ENCODE data around the gene CTNNBIP1.
A peak's percentile ranks its signal among the peaks of the same experiment; 100 is the strongest.

Gene CTNNBIP1

GRCh38 chr1:9863371-9863770, 46.7 kb downstream of the CTNNBIP1 start:
- Histone ChIP-seq H3K27ac (peak overlapping the region in 3 of 21 experiments; percentile 12 to 59 (median 28)), H3K4me3 (no peak overlapping the region)

- Histone ChIP-seq H3K27ac (no peak overlapping the region), H3K4me3 (no peak overlapping the region)
Measured at GRCh38 chr1:9861360-9861759, 48.7 kb downstream of the CTNNBIP1 start.

GRCh38 chr1:9860887-9861286, 49.2 kb downstream of the CTNNBIP1 start:
- Histone ChIP-seq H3K4me3 (no peak overlapping the region), H3K27ac (no peak overlapping the region)

DNA sequence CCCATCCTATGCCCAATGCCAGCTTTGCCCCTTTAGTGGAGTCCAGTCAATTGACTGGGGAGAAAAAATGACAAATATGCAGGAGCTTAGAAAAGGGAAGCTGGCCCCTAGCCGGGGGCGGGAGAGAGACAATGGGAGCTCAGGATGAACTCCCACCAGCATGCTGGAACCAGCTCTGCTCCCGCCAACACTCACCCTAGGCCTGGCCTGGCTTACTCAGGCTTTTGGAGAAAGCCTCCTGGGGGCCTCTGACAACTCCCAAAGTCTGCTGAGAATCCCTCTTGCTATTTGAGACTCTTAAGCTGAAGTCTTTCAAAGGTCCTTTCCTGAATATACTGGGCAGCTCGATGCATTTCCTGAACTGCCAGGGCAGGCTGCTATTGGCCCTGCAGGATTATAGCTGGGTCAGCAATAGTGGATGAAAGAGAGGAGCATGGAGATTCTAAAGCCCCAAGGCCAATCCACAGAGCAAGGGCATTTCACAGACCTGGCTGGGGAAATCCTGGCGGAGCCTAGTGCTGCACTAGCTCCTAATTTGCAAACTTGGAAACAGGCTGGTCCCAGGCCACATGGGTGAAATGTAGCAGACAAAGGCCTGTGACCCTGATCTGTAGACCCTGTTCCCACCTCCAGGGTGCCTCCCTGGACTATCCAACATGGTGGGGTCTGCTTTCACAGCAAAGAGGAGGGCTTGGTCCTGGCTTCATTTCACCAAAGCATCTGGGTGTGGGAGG, 50.6 kb downstream of the CTNNBIP1 start:
- H3K27ac ChIP-seq: peak overlapping the region in 1 of 21 experiments; percentile 20

GRCh38 chr1:9858293-9859035, 51.6 kb downstream of the CTNNBIP1 start:
- H3K27ac ChIP-seq: peak overlapping the region in 1 of 21 experiments; percentile 20
- no peak overlapping the region for H3K4me3 ChIP-seq

More for the DNA sequence above, 50.6 kb downstream of the CTNNBIP1 start:
- no peak overlapping the region for H3K4me3 ChIP-seq

DNA sequence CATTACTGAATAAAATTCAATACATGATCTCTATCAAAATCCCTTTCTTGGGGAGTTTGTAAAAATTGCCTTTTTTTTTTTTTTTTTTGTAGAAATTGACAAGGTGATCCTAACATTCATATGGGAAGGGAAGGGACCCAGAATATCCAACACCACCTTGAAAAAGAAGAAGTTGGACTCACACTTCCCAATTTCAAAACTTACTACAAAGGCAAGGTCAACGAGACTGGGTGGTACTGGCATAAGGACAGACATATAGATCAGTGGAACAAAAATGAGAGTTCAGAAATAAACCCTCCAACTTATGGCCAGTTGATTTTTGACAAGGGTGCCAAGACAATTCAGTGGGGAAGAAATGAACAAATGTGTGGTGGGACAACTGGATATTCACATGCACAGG, 54.9 kb downstream of the CTNNBIP1 start:
- no peak overlapping the region for H3K27ac ChIP-seq
- H3K4me3 ChIP-seq: no peak overlapping the region

GRCh38 chr1:9853249-9853595, 56.8 kb downstream of the CTNNBIP1 start:
- Histone ChIP-seq H3K27ac (no peak overlapping the region), H3K4me3 (no peak overlapping the region)

DNA sequence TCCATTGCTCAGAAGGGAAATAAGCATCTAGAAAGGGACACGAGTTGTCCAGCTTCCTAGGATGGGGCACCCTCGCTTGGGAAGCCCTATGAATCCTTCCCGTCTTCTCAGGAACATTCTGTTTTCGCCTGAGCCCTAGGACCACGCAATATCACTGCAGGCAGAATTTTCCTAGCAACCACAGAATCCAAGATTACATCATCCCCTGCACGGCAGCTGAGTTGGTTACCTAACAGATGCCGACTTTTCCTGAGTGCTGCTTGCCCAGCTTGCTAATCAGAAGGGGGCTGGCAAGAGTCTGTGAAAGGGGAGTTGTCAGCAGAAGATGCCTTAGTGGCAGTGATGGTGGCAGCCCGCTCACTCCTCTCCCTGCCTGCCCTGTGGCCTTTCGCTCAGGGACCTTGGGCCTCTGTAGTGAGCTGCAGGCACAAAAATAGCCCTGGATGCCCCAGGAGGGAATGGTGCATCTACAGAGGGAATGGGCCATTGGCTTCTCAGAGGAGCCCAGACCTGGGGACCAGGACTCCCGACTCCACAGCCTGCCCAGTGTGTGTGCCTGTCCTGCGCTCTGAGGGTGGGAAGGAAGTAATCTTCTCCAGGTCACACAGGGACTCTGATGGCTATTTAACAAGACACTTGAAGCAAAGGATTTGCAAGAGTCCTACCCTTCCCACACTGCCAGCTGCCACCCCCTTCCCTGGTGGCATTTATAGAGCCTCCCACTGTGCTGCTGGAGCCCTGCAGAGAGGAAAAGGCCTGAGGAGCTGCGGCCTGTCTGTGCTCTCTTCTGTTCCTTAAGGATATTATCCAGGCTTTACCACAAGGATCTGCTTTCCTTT, 57.4 kb downstream of the CTNNBIP1 start:
- no peak overlapping the region for H3K27ac ChIP-seq
- H3K4me3 ChIP-seq: no peak overlapping the region

DNA sequence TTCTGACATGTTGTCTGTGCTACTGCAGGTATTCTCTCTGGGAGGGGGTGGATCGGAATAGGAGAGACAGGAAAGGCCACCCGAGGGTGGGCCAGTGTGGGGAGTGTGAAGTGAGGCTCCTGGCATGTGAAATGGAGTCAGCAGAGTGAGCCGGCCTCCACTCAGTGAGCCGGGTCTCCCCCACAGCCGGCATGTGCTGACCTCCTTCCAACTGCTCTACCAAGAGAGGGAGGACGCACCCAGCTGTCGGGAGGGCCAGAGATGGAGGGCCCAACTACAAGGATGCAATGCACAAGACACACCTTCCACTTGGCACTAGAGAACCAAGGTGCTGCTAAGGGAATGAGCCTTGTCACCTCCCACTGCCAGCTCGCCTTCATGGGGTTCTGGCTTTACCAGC, 58.1 kb downstream of the CTNNBIP1 start:
- H3K27ac ChIP-seq: no peak overlapping the region

GRCh38 chr1:9850442-9851162, 59.5 kb downstream of the CTNNBIP1 start:
- Histone ChIP-seq H3K27ac (no peak overlapping the region), H3K4me3 (no peak overlapping the region)

More for the DNA sequence above, 58.1 kb downstream of the CTNNBIP1 start:
- H3K4me3 ChIP-seq: no peak overlapping the region

DNA sequence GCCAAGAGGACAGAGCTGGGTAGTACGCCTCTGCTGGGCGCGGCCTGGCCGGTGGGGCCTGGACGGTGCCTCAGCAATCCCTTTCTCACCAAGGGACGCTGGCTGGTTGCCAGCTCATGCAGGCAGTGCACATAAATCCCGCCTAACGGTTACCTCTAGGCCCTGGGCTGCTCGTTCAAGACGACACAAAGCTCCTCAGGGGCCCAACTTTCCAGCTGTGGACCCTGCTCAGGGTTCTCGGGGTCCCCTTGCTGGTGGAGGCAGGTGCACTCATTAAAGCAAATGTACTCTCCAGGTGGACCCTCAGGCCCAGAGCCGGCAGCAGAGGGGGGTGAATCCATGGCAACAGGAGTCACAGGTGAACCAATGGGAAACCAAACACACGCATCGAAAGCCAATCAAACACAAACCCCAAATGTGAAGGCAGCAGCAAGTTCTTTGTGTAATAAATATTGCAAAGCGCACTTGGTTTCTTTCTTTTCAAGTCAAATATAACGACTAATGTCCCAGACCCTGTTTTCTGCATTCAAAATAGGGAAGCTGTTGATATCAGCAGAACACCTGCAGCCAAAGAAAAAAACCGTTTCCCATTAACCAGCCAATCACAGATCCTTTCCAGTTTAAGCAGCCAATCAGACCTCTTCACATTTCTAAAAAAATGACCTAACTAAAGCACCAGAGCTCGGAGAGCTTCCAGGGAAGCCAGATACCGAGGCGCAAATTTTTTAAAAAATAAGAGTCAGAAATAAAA, 60.2 kb downstream of the CTNNBIP1 start:
- Histone ChIP-seq H3K27ac (peak overlapping the region in 1 of 21 experiments; percentile 71), H3K4me3 (no peak overlapping the region)

- Histone ChIP-seq H3K27ac (no peak overlapping the region), H3K4me3 (no peak overlapping the region)
Measured at GRCh38 chr1:9848022-9848421, 62.0 kb downstream of the CTNNBIP1 start.

DNA sequence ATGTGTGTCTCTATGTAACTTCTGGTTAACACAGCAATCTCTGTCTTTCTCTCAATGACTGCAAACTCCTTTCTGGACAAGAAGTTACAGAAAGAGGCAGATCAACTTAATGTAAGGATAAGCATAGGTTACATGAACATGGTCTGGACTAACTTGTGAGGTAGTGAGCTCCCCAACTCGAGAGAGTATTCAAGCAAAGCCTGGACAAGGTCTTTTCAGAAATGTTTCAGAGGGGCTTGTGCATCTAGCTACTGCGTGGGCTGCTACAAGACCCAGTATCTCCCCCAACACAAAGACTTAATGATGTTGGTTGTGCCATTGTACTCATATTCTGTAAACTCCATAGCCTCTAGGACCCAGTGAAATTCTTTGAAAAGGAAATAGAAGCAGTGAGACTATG, 62.8 kb downstream of the CTNNBIP1 start:
- H3K4me3 ChIP-seq: no peak overlapping the region
- H3K27ac ChIP-seq: no peak overlapping the region

DNA sequence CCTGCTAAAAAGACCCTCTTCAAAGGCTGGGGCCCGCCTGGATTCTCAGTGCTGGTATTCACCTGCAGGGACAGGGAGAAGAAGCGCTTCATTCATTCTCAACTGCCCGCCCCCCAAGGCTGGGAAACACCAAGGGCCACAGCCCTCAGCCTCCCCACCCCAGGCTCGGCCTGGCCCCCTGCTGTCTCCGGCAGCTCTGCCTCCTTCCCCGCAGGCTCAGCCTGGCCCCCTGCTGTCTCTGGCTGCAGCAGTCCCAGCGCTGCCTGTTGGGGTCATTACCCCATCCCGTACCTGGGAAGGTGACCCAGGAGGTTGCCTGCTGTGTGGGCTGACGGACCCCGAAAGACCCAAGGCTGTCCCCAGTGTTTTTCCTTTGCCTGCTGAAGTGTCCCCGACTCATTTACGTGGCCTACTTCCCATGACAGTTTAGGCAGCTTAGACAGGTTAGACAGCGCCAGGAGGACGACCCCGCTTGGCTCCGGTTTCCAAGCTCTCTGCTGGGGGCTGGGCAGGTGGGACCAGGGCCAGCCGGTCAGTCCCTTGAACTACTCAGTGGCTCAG, 63.4 kb downstream of the CTNNBIP1 start:
- no peak overlapping the region for H3K4me3 ChIP-seq

GRCh38 chr1:9845914-9846313, 64.2 kb downstream of the CTNNBIP1 start:
- H3K27ac ChIP-seq: peak overlapping the region in 5 of 21 experiments; percentile 10 to 54 (median 31)
- H3K4me3 ChIP-seq: no peak overlapping the region

More for the DNA sequence above, 63.4 kb downstream of the CTNNBIP1 start:
- peak overlapping the region in 5 of 21 experiments; percentile 10 to 54 (median 31) for H3K27ac ChIP-seq

DNA sequence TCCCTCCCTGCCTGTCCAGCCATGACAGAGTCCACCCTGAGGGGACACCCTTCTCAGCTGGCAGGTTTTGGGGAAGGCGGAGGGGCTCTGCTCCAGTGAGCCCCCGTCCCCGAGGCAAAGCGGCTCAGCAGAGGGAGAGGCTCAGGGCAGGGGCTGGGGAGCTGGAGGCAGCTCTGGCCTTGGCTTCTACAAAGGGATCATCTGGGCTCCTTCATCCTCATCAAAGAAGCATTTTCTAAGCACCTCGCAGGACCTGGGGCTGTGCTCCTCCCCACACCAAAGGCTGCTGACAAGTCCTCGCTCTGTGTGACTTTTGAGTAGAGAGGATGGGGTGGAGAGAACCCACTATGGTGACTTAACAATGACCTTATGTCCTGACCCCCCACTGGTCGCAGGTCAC, 65.3 kb downstream of the CTNNBIP1 start:
- H3K27ac ChIP-seq: peak overlapping the region in 4 of 21 experiments; percentile 6 to 47 (median 28)

GRCh38 chr1:9844106-9844505, 66.0 kb downstream of the CTNNBIP1 start:
- peak overlapping the region in 4 of 21 experiments; percentile 6 to 50 (median 42) for H3K27ac ChIP-seq
- no peak overlapping the region for H3K4me3 ChIP-seq

More for the DNA sequence above, 65.3 kb downstream of the CTNNBIP1 start:
- H3K4me3 ChIP-seq: no peak overlapping the region

- Histone ChIP-seq H3K4me3 (no peak overlapping the region), H3K27ac (peak overlapping the region in 4 of 21 experiments; percentile 23 to 57 (median 50))
Measured at GRCh38 chr1:9843576-9843945, 66.5 kb downstream of the CTNNBIP1 start.

Data from skin epidermis (tissue), 12 donors.